ENCODE results near the gene ADH7.

The ADH7 gene

GRCh38 chr4:99461623-99462401 lies 26.7 kb upstream of the ADH7 start:
- FAIRE-seq (no peak), DNase-seq (ENCODE audit: insufficient read length, low spot score) (no peak)
- no peak for TF ChIP-seq POLR2A (IDR thresholded peaks at IDR 0.05; ENCODE audit: low read depth, low read length)
- no peak for TF ChIP-seq POU2F2 (IDR thresholded peaks at IDR 0.05; ENCODE audit: low read depth, low read length)
- TF ChIP-seq PAX5 (IDR thresholded peaks at IDR 0.05; ENCODE audit: insufficient read depth, low read length, severe bottlenecking) = no peak
- no peak for TF ChIP-seq POLR2AphosphoS5 (IDR thresholded peaks at IDR 0.05; ENCODE audit: low read depth, low read length)
- TF ChIP-seq SPI1 (IDR thresholded peaks at IDR 0.05; ENCODE audit: low read depth, low read length) = no peak
- TF ChIP-seq TAF1 (IDR thresholded peaks at IDR 0.05; ENCODE audit: low read depth, low read length) = no peak

GRCh38 chr4:99459546-99460042 lies 24.5 kb upstream of the ADH7 start:
- no peak for FAIRE-seq
- TF ChIP-seq POLR2AphosphoS5 (IDR thresholded peaks at IDR 0.05; ENCODE audit: low read depth, low read length) (no peak), TAF1 (IDR thresholded peaks at IDR 0.05; ENCODE audit: low read depth, low read length) (no peak), PAX5 (IDR thresholded peaks at IDR 0.05; ENCODE audit: insufficient read depth, low read length, severe bottlenecking) (no peak), POLR2A (IDR thresholded peaks at IDR 0.05; ENCODE audit: low read depth, low read length) (no peak), POU2F2 (IDR thresholded peaks at IDR 0.05; ENCODE audit: low read depth, low read length) (no peak), SPI1 (IDR thresholded peaks at IDR 0.05; ENCODE audit: low read depth, low read length) (no peak)
- no peak for DNase-seq (ENCODE audit: insufficient read length, low spot score)

- TF ChIP-seq POU2F2 (IDR thresholded peaks at IDR 0.05; ENCODE audit: low read depth, low read length) = no peak
- no peak for TF ChIP-seq PAX5 (IDR thresholded peaks at IDR 0.05; ENCODE audit: insufficient read depth, low read length, severe bottlenecking)
- no peak for TF ChIP-seq POLR2AphosphoS5 (IDR thresholded peaks at IDR 0.05; ENCODE audit: low read depth, low read length)
- FAIRE-seq (no peak), DNase-seq (ENCODE audit: insufficient read length, low spot score) (no peak)
Measured at GRCh38 chr4:99458911-99459447, 23.8 kb upstream of the ADH7 start.

GRCh38 chr4:99457676-99458075 lies 22.5 kb upstream of the ADH7 start:
- no peak for DNase-seq (ENCODE audit: insufficient read length, low spot score)
- FAIRE-seq = no peak
- no peak for TF ChIP-seq PAX5 (IDR thresholded peaks at IDR 0.05; ENCODE audit: insufficient read depth, low read length, severe bottlenecking)
- no peak for TF ChIP-seq POU2F2 (IDR thresholded peaks at IDR 0.05; ENCODE audit: low read depth, low read length)
- no peak for TF ChIP-seq TAF1 (IDR thresholded peaks at IDR 0.05; ENCODE audit: low read depth, low read length)
- TF ChIP-seq POLR2AphosphoS5 (IDR thresholded peaks at IDR 0.05; ENCODE audit: low read depth, low read length) = no peak
- TF ChIP-seq POLR2A (IDR thresholded peaks at IDR 0.05; ENCODE audit: low read depth, low read length) = no peak
- TF ChIP-seq SPI1 (IDR thresholded peaks at IDR 0.05; ENCODE audit: low read depth, low read length) = no peak

GRCh38 chr4:99457270-99457669 lies 22.1 kb upstream of the ADH7 start:
- TF ChIP-seq POLR2A (IDR thresholded peaks at IDR 0.05; ENCODE audit: low read depth, low read length) = no peak
- no peak for TF ChIP-seq PAX5 (IDR thresholded peaks at IDR 0.05; ENCODE audit: insufficient read depth, low read length, severe bottlenecking)
- no peak for TF ChIP-seq TAF1 (IDR thresholded peaks at IDR 0.05; ENCODE audit: low read depth, low read length)
- no peak for TF ChIP-seq POU2F2 (IDR thresholded peaks at IDR 0.05; ENCODE audit: low read depth, low read length)
- FAIRE-seq = no peak
- DNase-seq (ENCODE audit: insufficient read length, low spot score) = no peak

GRCh38 chr4:99447513-99447912 lies 12.4 kb upstream of the ADH7 start:
- no peak for DNase-seq (ENCODE audit: insufficient read length, low spot score)
- TF ChIP-seq POU2F2 (IDR thresholded peaks at IDR 0.05; ENCODE audit: low read depth, low read length) (no peak), PAX5 (IDR thresholded peaks at IDR 0.05; ENCODE audit: insufficient read depth, low read length, severe bottlenecking) (no peak), POLR2A (IDR thresholded peaks at IDR 0.05; ENCODE audit: low read depth, low read length) (no peak), SPI1 (IDR thresholded peaks at IDR 0.05; ENCODE audit: low read depth, low read length) (no peak), TAF1 (IDR thresholded peaks at IDR 0.05; ENCODE audit: low read depth, low read length) (no peak), POLR2AphosphoS5 (IDR thresholded peaks at IDR 0.05; ENCODE audit: low read depth, low read length) (no peak)
- FAIRE-seq = no peak

GRCh38 chr4:99447079-99447478 lies 11.9 kb upstream of the ADH7 start:
- DNase-seq (ENCODE audit: insufficient read length, low spot score) (no peak), FAIRE-seq (peak; percentile 66)
- TF ChIP-seq POLR2AphosphoS5 (IDR thresholded peaks at IDR 0.05; ENCODE audit: low read depth, low read length) (no peak), SPI1 (IDR thresholded peaks at IDR 0.05; ENCODE audit: low read depth, low read length) (peak; percentile 49)

GRCh38 chr4:99438405-99438780 lies 3.3 kb upstream of the ADH7 start:
- FAIRE-seq = no peak
- no peak for TF ChIP-seq PAX5 (IDR thresholded peaks at IDR 0.05; ENCODE audit: insufficient read depth, low read length, severe bottlenecking)
- no peak for TF ChIP-seq SPI1 (IDR thresholded peaks at IDR 0.05; ENCODE audit: low read depth, low read length)
- TF ChIP-seq POLR2AphosphoS5 (IDR thresholded peaks at IDR 0.05; ENCODE audit: low read depth, low read length) = no peak
- TF ChIP-seq TAF1 (IDR thresholded peaks at IDR 0.05; ENCODE audit: low read depth, low read length) = no peak
- TF ChIP-seq POU2F2 (IDR thresholded peaks at IDR 0.05; ENCODE audit: low read depth, low read length) = no peak
- TF ChIP-seq POLR2A (IDR thresholded peaks at IDR 0.05; ENCODE audit: low read depth, low read length) = no peak
- no peak for DNase-seq (ENCODE audit: insufficient read length, low spot score)

- TF ChIP-seq PAX5 (IDR thresholded peaks at IDR 0.05; ENCODE audit: insufficient read depth, low read length, severe bottlenecking) (no peak), POLR2A (IDR thresholded peaks at IDR 0.05; ENCODE audit: low read depth, low read length) (no peak), POLR2AphosphoS5 (IDR thresholded peaks at IDR 0.05; ENCODE audit: low read depth, low read length) (no peak), TAF1 (IDR thresholded peaks at IDR 0.05; ENCODE audit: low read depth, low read length) (no peak), SPI1 (IDR thresholded peaks at IDR 0.05; ENCODE audit: low read depth, low read length) (no peak), POU2F2 (IDR thresholded peaks at IDR 0.05; ENCODE audit: low read depth, low read length) (no peak)
- DNase-seq (ENCODE audit: insufficient read length, low spot score) (no peak), FAIRE-seq (no peak)
Measured at GRCh38 chr4:99437723-99438404, 2.7 kb upstream of the ADH7 start.
